K562 (cell line): ENCODE data around the gene CPVL. TPM values are rescaled to one million over a fixed set of nuclear protein-coding genes. Genes with fewer than 3 reads are reported as not detected.

Experiments used
- ATAC-seq: fragments of 200-7000 bp; cut with Tn5 transposase; 3 replicates; pipeline ENCODE4 v1.9.1; 2020; ENCODE audit warnings: moderate library complexity
- BruUV-seq: library from RNA; stranded (reverse); fragments of 400-500 nt; replicated peaks from 2 replicates; lab custom pipeline; 2021; lab: Mats Ljungman, UMichigan
- CTCF ChIA-PET: fragments of 300-600 bp; formaldehyde crosslinking; extraction: SDS; loops from one replicate; lab custom pipeline; 2021; ENCODE audit warnings: low intra/inter-chr PET ratio; lab: Yijun Ruan, JAX
- POLR2A ChIA-PET: fragments of 300-600, 350-650 bp; sonication (Branson Sonifier 250); formaldehyde crosslinking; extraction: SDS; loops from one replicate; lab custom pipeline; 2021; ENCODE audit warnings: antibody characterized with exemption, inconsistent platforms; lab: Yijun Ruan, JAX
- DNase-seq, 4 experiments: peaks; one replicate each; pipeline versions ENCODE4 v3.0.0 to v3.0.0-alpha.2; 2011 to 2018; ENCODE audit warnings: low spot score in 3 of 4, mixed read lengths in 3 of 4; ENCODE audit errors: extremely low read depth in 1 of 4
- FAIRE-seq: peaks from 2 replicates; lab custom pipeline; 2011; peaks lifted over from hg19 to GRCh38; lab: Jason Lieb, UNC
- H2AFZ ChIP-seq: 2 replicates; pipeline ENCODE4 v1.6.0; 2011; ENCODE audit warnings: low read depth, low read length, control low read depth, inconsistent platforms
- H3K27ac ChIP-seq: fragments of 200-600 bp; 3 replicates; pipeline ENCODE4 v1.8.0; 2011; ENCODE audit warnings: low read depth, mild to moderate bottlenecking, control low read depth, inconsistent platforms, low read length, moderate library complexity, mixed read lengths; ENCODE audit errors: extremely low read depth
- H3K27me3 ChIP-seq, 2 experiments: fragments of 300-600 bp in 1 of 2; 2 replicates in 1 of 2; 3 replicates in 1 of 2; pipeline versions ENCODE4 v1.6.0 to v1.8.0; 2011; ENCODE audit warnings: inconsistent platforms in 2 of 2, low read length in 2 of 2, mild to moderate bottlenecking in 1 of 2, mixed read lengths in 1 of 2, moderate library complexity in 1 of 2; ENCODE audit not compliant: control insufficient read depth in 2 of 2, insufficient read depth in 2 of 2
- H3K36me3 ChIP-seq: fragments of 300-600 bp; 3 replicates; pipeline ENCODE4 v1.8.0; 2011; ENCODE audit warnings: mild to moderate bottlenecking, low read length, inconsistent platforms; ENCODE audit not compliant: control insufficient read depth, insufficient read depth
- H3K4me1 ChIP-seq, 2 experiments: fragments of 200-600 bp in 1 of 2; replicated peaks in 1 of 2; 2 replicates in 1 of 2; 3 replicates in 1 of 2; pipeline versions ENCODE4 v1.5.1 to v1.8.0; 2011; ENCODE audit warnings: inconsistent platforms in 2 of 2, low read length in 2 of 2, mild to moderate bottlenecking in 1 of 2, mixed read lengths in 1 of 2, moderate library complexity in 1 of 2; ENCODE audit not compliant: control insufficient read depth in 2 of 2, insufficient read depth in 2 of 2
- H3K4me2 ChIP-seq: 2 replicates; pipeline ENCODE4 v1.6.1; 2011; ENCODE audit warnings: low read length, control low read depth, inconsistent platforms, mixed read lengths; ENCODE audit not compliant: insufficient read depth
- H3K4me3 ChIP-seq: fragments of 200-600 bp; sonication (generic), shearing (Covaris generic); 2 replicates; pipeline ENCODE4 v1.5.1; 2016; ENCODE audit warnings: control low read depth, inconsistent platforms
- H3K79me2 ChIP-seq: fragments of 200-600 bp; 3 replicates; pipeline ENCODE4 v1.8.0; 2011; ENCODE audit warnings: low read length, inconsistent platforms; ENCODE audit not compliant: control insufficient read depth, insufficient read depth
- H3K9ac ChIP-seq, 2 experiments: 2 replicates each; pipeline versions ENCODE4 v1.6.0 to v1.6.1; 2011; ENCODE audit warnings: low read depth in 2 of 2, low read length in 2 of 2, control low read depth in 1 of 2, inconsistent platforms in 1 of 2, mild to moderate bottlenecking in 1 of 2, mixed read lengths in 1 of 2; ENCODE audit not compliant: insufficient read depth in 1 of 2
- H3K9me1 ChIP-seq: one replicate; pipeline ENCODE4 v1.6.0; 2011; ENCODE audit warnings: inconsistent platforms, mild to moderate bottlenecking, low read length, moderate library complexity; ENCODE audit not compliant: control insufficient read depth, insufficient read depth
- H3K9me3 ChIP-seq: replicated peaks from 2 replicates; pipeline ENCODE4 v1.5.1; 2011; ENCODE audit warnings: low read depth, low read length, inconsistent platforms; ENCODE audit not compliant: control insufficient read depth, insufficient read depth
- H4K20me1 ChIP-seq: replicated peaks from 2 replicates; pipeline ENCODE4 v1.6.1; 2011; ENCODE audit warnings: low read length, inconsistent platforms, mixed read lengths; ENCODE audit not compliant: control insufficient read depth, insufficient read depth
- ESRRA ChIP-seq: fragments of 450-650 bp; IDR thresholded peaks from 2 replicates; pipeline ENCODE4 v1.6.1; 2014; ENCODE audit warnings: low read depth, mild to moderate bottlenecking, moderate library complexity, borderline replicate concordance
- TCF3 ChIP-seq: sonication (generic); formaldehyde crosslinking; IDR thresholded peaks from 2 replicates; pipeline ENCODE4 v1.4.0; 2020; ENCODE audit warnings: mild to moderate bottlenecking, missing genetic modification reagents
- ZNF280A ChIP-seq: fragments of 450-650 bp; IDR thresholded peaks from 2 replicates; pipeline ENCODE4 v1.6.1; 2018; ENCODE audit warnings: mild to moderate bottlenecking, low read depth; ENCODE audit not compliant: partially characterized antibody
- WGBS: fragments of 100-300 bp; shearing (Covaris generic); methylation state at CpG from one replicate; pipeline ENCODE4 v1.1.6; 2016; ENCODE audit warnings: low coverage, mixed read lengths; ENCODE audit not compliant: insufficient coverage; ENCODE audit errors: missing lambda C conversion rate; 5-methylcytosine and 5-hydroxymethylcytosine counted together
- in situ Hi-C: fragments of 300-500 bp; cut with MboI; formaldehyde crosslinking; loops from 4 replicates; pipeline ENCODE4 v1.15.0; 2018; ENCODE audit warnings: inconsistent platforms, mixed read lengths
- intact Hi-C: fragments of 100-400 bp; cut with micrococcal nuclease; formaldehyde crosslinking; loops from 2 replicates; pipeline ENCODE4 v1.14.2; 2022
- polyA plus RNA-seq, 8 experiments: library from polyadenylated mRNA; depleted of rRNA in 4 of 8; stranded (reverse) in 5 of 8; unstranded in 3 of 8; fragments of >200 nt; fragmentation: Nextera tagmentation in 2 of 8; fragmentation: Illumina TruSeq in 1 of 8; extraction: Ambion mirVana in 2 of 8; extraction: Trizol in 1 of 8; gene quantifications; 2 replicates each; pipeline versions ENCODE4 v1.2.1 to v1.2.3, GENCODE V29; 2011 to 2014; ENCODE audit warnings: inconsistent platforms in 1 of 8, missing spikeins in 1 of 8
- total RNA-seq, 7 experiments: library from RNA; depleted of rRNA in 6 of 7; stranded (reverse); fragments of >200 nt in 6 of 7; fragmentation: Illumina TruSeq in 2 of 7; extraction: Trizol in 2 of 7; gene quantifications; 2 replicates each; pipeline versions ENCODE4 v1.2.1 to v1.2.3, GENCODE V29; 2011 to 2021; ENCODE audit warnings: low replicate concordance in 1 of 7
- TF ChIP-seq, protein P1 (sequence below): fragments of 450-650 bp; formaldehyde crosslinking; IDR thresholded peaks from 2 replicates; pipeline ENCODE4 v1.4.0; 2020; ENCODE audit warnings: mild to moderate bottlenecking, mixed read lengths

The CPVL gene
- total and polyA plus RNA-seq, 9 of the 15 experiments (the other 6 are each of a cell fraction or from before 2014, with no cell fraction given): 0.89 to 2.4 (median 1.5) TPM

DNA sequence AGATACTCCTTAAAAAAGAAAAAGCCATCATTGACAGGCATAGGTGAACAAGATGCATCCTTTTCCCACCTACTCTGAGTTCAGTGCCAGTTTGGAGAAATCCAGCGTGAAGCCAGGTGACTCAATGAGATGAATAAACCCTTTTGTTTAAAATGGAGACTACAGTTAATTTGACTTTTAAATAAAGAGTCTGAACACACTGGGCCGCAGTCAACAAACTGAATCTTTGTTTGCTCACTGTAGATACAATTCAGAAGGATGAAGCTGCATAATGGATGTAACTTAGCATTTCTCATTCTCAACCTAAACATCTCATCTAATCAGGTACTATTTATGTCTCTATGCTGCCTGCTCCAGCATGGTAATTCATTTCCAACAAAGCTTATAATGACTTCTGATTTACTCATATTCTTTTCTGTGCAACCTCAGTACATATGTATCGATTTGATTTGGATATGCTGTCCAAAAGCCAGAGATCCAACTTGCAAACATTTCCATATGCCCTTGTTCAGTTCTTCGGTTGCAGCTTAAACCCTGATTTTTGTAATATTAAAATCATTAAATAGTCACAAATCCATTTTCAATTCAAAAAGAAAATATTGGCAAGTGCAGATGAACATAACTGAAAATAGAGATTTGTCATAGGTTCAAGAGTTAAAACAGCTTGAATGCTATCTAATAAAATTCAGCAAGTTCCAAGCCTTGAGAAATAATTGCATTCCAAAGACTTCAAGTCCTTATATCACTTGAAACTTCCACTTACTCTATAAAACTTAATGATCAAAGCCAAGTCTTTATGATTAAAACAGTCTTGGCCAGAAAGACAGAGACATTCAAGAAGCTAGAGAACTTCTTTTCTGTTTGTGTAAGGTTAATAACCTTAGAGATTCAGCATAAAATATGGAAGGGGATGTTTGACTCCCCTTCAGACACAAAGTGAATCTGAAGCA lies 67.8 kb downstream of the CPVL start:
- no peak for ATAC-seq
- no peaks in the 10 kb centered on the region for H3K36me3 ChIP-seq
- no peaks in the 10 kb centered on the region for H3K27me3 ChIP-seq
- in situ Hi-C loops: no loop called here
- intact Hi-C loops: no loop called here
- no peak overlapping the region for H3K27ac ChIP-seq
- no peaks in the 10 kb centered on the region for H3K9me3 ChIP-seq
- no peak overlapping the region for H3K4me2 ChIP-seq
- TF ChIP-seq TCF3: no peak
- no peak for TF ChIP-seq ZNF280A
- TF ChIP-seq, protein P1, sequence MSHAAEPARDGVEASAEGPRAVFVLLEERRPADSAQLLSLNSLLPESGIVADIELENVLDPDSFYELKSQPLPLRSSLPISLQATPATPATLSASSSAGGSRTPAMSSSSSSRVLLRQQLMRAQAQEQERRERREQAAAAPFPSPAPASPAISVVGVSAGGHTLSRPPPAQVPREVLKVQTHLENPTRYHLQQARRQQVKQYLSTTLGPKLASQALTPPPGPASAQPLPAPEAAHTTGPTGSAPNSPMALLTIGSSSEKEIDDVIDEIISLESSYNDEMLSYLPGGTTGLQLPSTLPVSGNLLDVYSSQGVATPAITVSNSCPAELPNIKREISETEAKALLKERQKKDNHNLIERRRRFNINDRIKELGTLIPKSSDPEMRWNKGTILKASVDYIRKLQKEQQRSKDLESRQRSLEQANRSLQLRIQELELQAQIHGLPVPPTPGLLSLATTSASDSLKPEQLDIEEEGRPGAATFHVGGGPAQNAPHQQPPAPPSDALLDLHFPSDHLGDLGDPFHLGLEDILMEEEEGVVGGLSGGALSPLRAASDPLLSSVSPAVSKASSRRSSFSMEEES (CRISPR knock-in tag): no peak
- no peak for TF ChIP-seq ESRRA
- H3K9me1 ChIP-seq: no peaks in the 10 kb centered on the region
- H3K9ac ChIP-seq: no peak overlapping the region
- H3K4me1 ChIP-seq: no peaks in the 10 kb centered on the region
- 1% methylated on average over 4 of the region's 4 CpGs for WGBS
- ChIA-PET CTCF (no interaction called here), POLR2A (no interaction called here)
- FAIRE-seq: no peak
- no peaks in the 10 kb centered on the region; the same call in 1 of the 2 replicates for H4K20me1 ChIP-seq
- no TSS peak for BruUV-seq
- H3K4me3 ChIP-seq: no peak overlapping the region
- no peak overlapping the region for H2AFZ ChIP-seq
- no peaks in the 10 kb centered on the region for H3K79me2 ChIP-seq
- no peak for DNase-seq
